ENCODE results near the gene SHISAL1. TPM values are rescaled to one million over a fixed set of nuclear protein-coding genes. Genes with fewer than 3 reads are reported as not detected.

SHISAL1 gene
- total RNA-seq, 1 donor from 2014 or later = 0.58 TPM

- Mint-ChIP-seq H3K4me3 (no peak overlapping the region), H3K27ac (no peak overlapping the region), H3K4me1 (no peaks in the 10 kb centered on the region), H3K9me3 (no peaks in the 10 kb centered on the region), H3K27me3 (ENCODE audit: low read depth) (peaks cover 32% of the 10 kb centered on the region), H3K36me3 (no peaks in the 10 kb centered on the region)
- no peak for DNase-seq (ENCODE audit: low spot score in 2 of 2, unreplicated experiment in 2 of 2)
- no peak for TF ChIP-seq CTCF (IDR thresholded peaks at IDR 0.05; ENCODE audit: unreplicated experiment)
These were observed 35.2 kb downstream of the SHISAL1 start for GRCh38 chr22:44277386-44278135.

- Mint-ChIP-seq H3K36me3 (no peaks in the 10 kb centered on the region), H3K27me3 (ENCODE audit: low read depth) (peaks cover 29% of the 10 kb centered on the region), H3K4me1 (no peaks in the 10 kb centered on the region), H3K9me3 (no peaks in the 10 kb centered on the region), H3K4me3 (no peak overlapping the region), H3K27ac (no peak overlapping the region)
- TF ChIP-seq CTCF (IDR thresholded peaks at IDR 0.05; ENCODE audit: unreplicated experiment) = no peak
- no peak for DNase-seq (ENCODE audit: low spot score in 2 of 2, unreplicated experiment in 2 of 2)
These were observed 35.9 kb downstream of the SHISAL1 start for GRCh38 chr22:44276706-44277356.

GRCh38 chr22:44276041-44276440, 36.7 kb downstream of the SHISAL1 start:
- DNase-seq (ENCODE audit: low spot score in 2 of 2, unreplicated experiment in 2 of 2) = no peak
- no peak for TF ChIP-seq CTCF (IDR thresholded peaks at IDR 0.05; ENCODE audit: unreplicated experiment)
- Mint-ChIP-seq H3K36me3 (no peaks in the 10 kb centered on the region), H3K27ac (no peak overlapping the region), H3K4me1 (no peaks in the 10 kb centered on the region), H3K27me3 (ENCODE audit: low read depth) (peaks cover 29% of the 10 kb centered on the region), H3K9me3 (no peaks in the 10 kb centered on the region), H3K4me3 (no peak overlapping the region)

GRCh38 chr22:44275631-44275995, 37.1 kb downstream of the SHISAL1 start:
- Mint-ChIP-seq H3K4me1 (no peaks in the 10 kb centered on the region), H3K9me3 (no peaks in the 10 kb centered on the region), H3K27me3 (ENCODE audit: low read depth) (peaks cover 29% of the 10 kb centered on the region)

GRCh38 chr22:44274918-44275630, 37.7 kb downstream of the SHISAL1 start:
- H3K9me3 Mint-ChIP-seq = no peaks in the 10 kb centered on the region
- H3K4me3 Mint-ChIP-seq = no peak overlapping the region
- no peaks in the 10 kb centered on the region for H3K4me1 Mint-ChIP-seq
- no peaks in the 10 kb centered on the region for H3K36me3 Mint-ChIP-seq
- H3K27ac Mint-ChIP-seq = no peak overlapping the region
- DNase-seq (ENCODE audit: low spot score in 2 of 2, unreplicated experiment in 2 of 2) = no peak
- TF ChIP-seq CTCF (IDR thresholded peaks at IDR 0.05; ENCODE audit: unreplicated experiment) = no peak
- peaks cover 34% of the 10 kb centered on the region for H3K27me3 Mint-ChIP-seq (ENCODE audit: low read depth)

More at GRCh38 chr22:44275631-44275995, 37.1 kb downstream of the SHISAL1 start:
- no peaks in the 10 kb centered on the region for H3K36me3 Mint-ChIP-seq
- no peak overlapping the region for H3K4me3 Mint-ChIP-seq
- TF ChIP-seq CTCF (IDR thresholded peaks at IDR 0.05; ENCODE audit: unreplicated experiment) = no peak
- no peak for DNase-seq (ENCODE audit: low spot score in 2 of 2, unreplicated experiment in 2 of 2)
- H3K27ac Mint-ChIP-seq = no peak overlapping the region

All from mesothelial cell of epicardium (in vitro differentiated cells).